IgD-negative memory B cell (primary cell): Measurements from ENCODE around the gene NAV2. TPM values are rescaled to one million over a fixed set of nuclear protein-coding genes. Genes with fewer than 3 reads are reported as not detected.
"Not testable (repeated sequence)": the region's sequence is repeated elsewhere in the genome, so short reads cannot be mapped to it uniquely, and the experiment has no call there.

Experiments
- H3K27ac Mint-ChIP-seq, 3 donors: one replicate each; pipeline ENCODE4 v1.8.0; 2020 to 2022; ENCODE audit warnings: mild to moderate bottlenecking in 3 of 3, mixed read lengths in 3 of 3, moderate library complexity in 1 of 3
- H3K27me3 Mint-ChIP-seq: one replicate; pipeline ENCODE4 v1.8.0; 2021; ENCODE audit warnings: mixed read lengths
- H3K36me3 Mint-ChIP-seq: one replicate; pipeline ENCODE4 v1.8.0; 2020; ENCODE audit warnings: mild to moderate bottlenecking, mixed read lengths
- H3K4me1 Mint-ChIP-seq, 3 donors: one replicate each; pipeline ENCODE4 v1.8.0; 2020 to 2022; ENCODE audit warnings: mixed read lengths in 3 of 3, mild to moderate bottlenecking in 1 of 3
- H3K4me3 Mint-ChIP-seq, 4 donors: one replicate each; pipeline ENCODE4 v1.8.0; 2020 to 2022; ENCODE audit warnings: mild to moderate bottlenecking in 4 of 4, mixed read lengths in 4 of 4, moderate library complexity in 3 of 4
- H3K9me3 Mint-ChIP-seq, 3 donors: one replicate each; pipeline ENCODE4 v1.8.0; 2020 to 2021; ENCODE audit warnings: mixed read lengths in 3 of 3, mild to moderate bottlenecking in 1 of 3
- polyA plus RNA-seq: library from polyadenylated mRNA; unstranded; fragments of 300-500 nt; fragmentation: Illumina TruSeq; gene quantifications from one replicate; pipeline ENCODE4 v1.2.3, GENCODE V29; 2021

NAV2 gene
- polyA plus RNA-seq, 1 donor from 2014 or later: 0.19 TPM

- H3K27me3 Mint-ChIP-seq: peaks cover 11% of the 10 kb centered on the region
- H3K4me3 Mint-ChIP-seq: no peak overlapping the region
- H3K36me3 Mint-ChIP-seq: peaks cover 4% of the 10 kb centered on the region
- no peak overlapping the region for H3K27ac Mint-ChIP-seq
- H3K9me3 Mint-ChIP-seq: peaks cover 0 to 2% (median 0%) of the 10 kb centered on the region in 3 donors
- H3K4me1 Mint-ChIP-seq: no peaks in the 10 kb centered on the region
These were observed 211.0 kb downstream of the NAV2 start for GRCh38 chr11:19923626-19924025.

- Mint-ChIP-seq H3K9me3 (peaks cover 0 to 2% (median 0%) of the 10 kb centered on the region in 3 donors), H3K4me3 (no peak overlapping the region), H3K4me1 (no peaks in the 10 kb centered on the region), H3K27ac (no peak overlapping the region), H3K27me3 (peaks cover 11% of the 10 kb centered on the region), H3K36me3 (peaks cover under 1% of the 10 kb centered on the region)
These were observed 211.7 kb downstream of the NAV2 start for GRCh38 chr11:19924311-19924710.

DNA sequence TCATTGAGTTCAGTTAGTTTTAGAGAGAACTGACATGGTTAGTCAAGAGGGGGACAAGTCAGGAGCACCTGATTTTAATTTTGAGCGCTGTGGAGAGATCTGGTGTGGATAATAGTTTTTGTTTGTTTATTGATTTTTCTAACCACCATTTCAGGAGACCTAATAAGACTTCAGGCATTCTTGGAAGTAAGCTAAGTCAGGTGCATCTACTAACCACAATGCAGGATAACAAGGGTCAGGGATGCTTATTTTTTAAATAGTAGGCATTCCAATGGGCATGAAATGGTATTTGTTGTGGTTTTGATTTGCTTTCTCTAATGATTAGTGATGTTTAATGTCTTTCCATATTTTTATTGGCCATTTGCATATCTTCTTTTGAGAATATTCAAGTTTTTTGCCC lies 212.1 kb downstream of the NAV2 start:
- Mint-ChIP-seq H3K27me3 (peaks cover 11% of the 10 kb centered on the region), H3K27ac (no peak overlapping the region), H3K4me1 (no peaks in the 10 kb centered on the region), H3K9me3 (no peaks in the 10 kb centered on the region), H3K36me3 (no peaks in the 10 kb centered on the region), H3K4me3 (no peak overlapping the region)

DNA sequence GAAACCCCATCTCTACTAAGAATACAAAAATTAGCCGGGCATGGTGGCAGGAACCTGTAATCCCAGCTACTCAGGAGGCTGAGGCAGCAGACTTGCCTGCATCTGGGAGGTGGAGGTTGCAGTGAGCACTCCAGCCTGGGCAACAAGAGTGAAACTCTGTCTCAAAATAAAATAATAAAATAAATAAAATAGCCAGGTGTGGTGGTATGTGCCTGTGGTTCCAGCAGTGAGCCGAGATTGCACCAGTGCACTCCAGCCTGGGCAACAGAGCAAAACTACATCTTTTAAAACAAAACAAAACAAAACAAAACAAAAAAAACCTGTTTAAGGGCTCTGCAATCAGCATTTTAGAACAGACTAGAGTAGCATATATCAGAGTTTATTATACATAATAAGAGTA lies 214.8 kb downstream of the NAV2 start:
- H3K9me3 Mint-ChIP-seq, H3K27ac Mint-ChIP-seq, H3K4me1 Mint-ChIP-seq, H3K27me3 Mint-ChIP-seq, H3K36me3 Mint-ChIP-seq, H3K4me3 Mint-ChIP-seq: not testable (repeated sequence)

- Mint-ChIP-seq H3K36me3 (no peaks in the 10 kb centered on the region), H3K4me3 (no peak overlapping the region), H3K4me1 (no peaks in the 10 kb centered on the region), H3K27ac (no peak overlapping the region), H3K27me3 (peaks cover 7% of the 10 kb centered on the region), H3K9me3 (no peaks in the 10 kb centered on the region)
These were observed 216.5 kb downstream of the NAV2 start for GRCh38 chr11:19929147-19929546.

DNA sequence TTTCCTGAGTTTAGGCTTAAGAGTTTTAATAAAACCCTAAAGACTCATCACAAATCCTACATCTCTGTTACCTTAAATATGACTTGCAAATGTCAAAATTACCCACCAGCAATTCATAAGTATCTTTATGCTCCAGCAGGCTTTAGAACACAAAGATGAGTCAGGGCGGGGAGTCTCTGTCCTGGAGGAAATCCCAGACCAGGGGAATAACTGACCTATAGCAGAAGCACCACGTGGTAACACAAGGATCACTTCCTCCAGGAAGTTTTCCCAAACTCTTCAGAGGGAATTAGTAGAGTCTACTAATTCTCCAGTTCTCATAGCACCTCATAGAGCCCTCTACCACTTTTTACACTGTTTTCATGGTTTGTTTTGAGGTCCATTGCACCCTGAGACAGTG lies 217.0 kb downstream of the NAV2 start:
- no peak overlapping the region for H3K27ac Mint-ChIP-seq
- H3K27me3 Mint-ChIP-seq: peaks cover 5% of the 10 kb centered on the region
- no peak overlapping the region for H3K4me3 Mint-ChIP-seq
- H3K9me3 Mint-ChIP-seq: no peaks in the 10 kb centered on the region
- no peaks in the 10 kb centered on the region for H3K4me1 Mint-ChIP-seq
- no peaks in the 10 kb centered on the region for H3K36me3 Mint-ChIP-seq

DNA sequence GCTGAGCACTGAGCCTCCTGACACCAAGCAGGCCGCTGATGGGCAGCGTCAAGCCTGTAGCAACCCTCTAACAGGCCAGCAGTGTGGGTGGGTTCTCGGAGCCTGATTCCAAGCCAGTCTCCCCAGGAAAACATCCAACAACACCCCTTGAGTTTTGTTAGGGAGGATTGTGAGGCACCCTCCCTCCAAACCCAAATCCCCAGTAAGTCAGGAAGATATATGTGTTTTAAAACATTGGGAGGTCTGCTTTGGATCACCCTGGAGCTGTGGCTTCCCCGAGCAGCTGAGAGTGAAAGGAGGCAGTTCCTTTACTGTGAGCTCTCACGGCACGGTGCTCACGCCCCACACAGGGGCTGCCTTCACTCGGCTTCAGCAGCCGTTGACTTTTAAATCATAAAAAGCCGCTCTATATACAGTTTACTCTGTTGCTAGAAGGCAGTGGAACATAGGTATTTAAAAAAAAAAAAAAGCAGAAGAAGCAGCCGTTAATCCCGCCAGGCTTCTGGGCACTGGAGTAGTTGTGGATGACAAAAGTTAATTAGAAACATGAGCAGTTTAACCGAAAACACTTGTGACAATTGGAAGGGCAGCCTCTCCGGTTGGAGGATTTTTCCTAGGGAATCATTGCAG lies 218.6 kb downstream of the NAV2 start:
- Mint-ChIP-seq H3K27me3 (peaks cover 4% of the 10 kb centered on the region), H3K4me1 (no peaks in the 10 kb centered on the region), H3K36me3 (no peaks in the 10 kb centered on the region), H3K4me3 (no peak overlapping the region), H3K27ac (no peak overlapping the region), H3K9me3 (no peaks in the 10 kb centered on the region)

GRCh38 chr11:19931771-19932369 lies 219.2 kb downstream of the NAV2 start:
- H3K4me3 Mint-ChIP-seq: no peak overlapping the region
- H3K9me3 Mint-ChIP-seq: no peaks in the 10 kb centered on the region
- H3K36me3 Mint-ChIP-seq: no peaks in the 10 kb centered on the region
- H3K4me1 Mint-ChIP-seq: no peaks in the 10 kb centered on the region
- H3K27me3 Mint-ChIP-seq: peaks cover 3% of the 10 kb centered on the region
- H3K27ac Mint-ChIP-seq: no peak overlapping the region

DNA sequence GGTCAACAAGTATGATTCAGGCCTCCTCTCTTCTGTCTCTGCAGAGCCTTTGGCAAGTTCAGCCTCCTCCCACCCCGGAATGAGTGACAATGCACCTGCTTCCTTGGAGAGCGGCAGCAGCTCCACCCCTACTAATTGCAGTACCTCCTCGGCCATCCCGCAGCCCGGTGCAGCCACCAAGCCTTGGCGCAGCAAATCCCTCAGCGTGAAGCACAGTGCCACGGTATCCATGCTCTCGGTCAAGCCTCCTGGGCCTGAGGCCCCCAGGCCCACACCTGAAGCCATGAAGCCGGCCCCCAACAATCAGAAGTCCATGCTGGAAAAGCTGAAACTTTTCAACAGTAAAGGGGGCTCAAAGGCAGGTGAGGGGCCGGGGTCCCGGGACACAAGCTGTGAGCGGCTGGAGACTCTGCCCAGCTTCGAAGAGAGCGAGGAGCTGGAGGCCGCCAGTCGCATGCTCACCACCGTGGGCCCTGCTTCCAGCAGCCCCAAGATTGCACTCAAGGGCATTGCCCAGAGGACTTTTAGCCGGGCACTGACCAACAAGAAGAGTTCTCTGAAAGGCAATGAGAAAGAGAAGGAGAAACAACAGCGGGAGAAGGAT lies 220.6 kb downstream of the NAV2 start:
- H3K4me3 Mint-ChIP-seq: no peak overlapping the region
- peaks cover 4% of the 10 kb centered on the region for H3K27me3 Mint-ChIP-seq
- no peak overlapping the region for H3K27ac Mint-ChIP-seq
- H3K36me3 Mint-ChIP-seq: no peaks in the 10 kb centered on the region
- H3K4me1 Mint-ChIP-seq: peaks cover 0 to 3% (median 0%) of the 10 kb centered on the region in 3 donors
- H3K9me3 Mint-ChIP-seq: peaks cover 0 to 2% (median 0%) of the 10 kb centered on the region in 3 donors

- Mint-ChIP-seq H3K4me3 (no peak overlapping the region), H3K9me3 (peaks cover 0 to 2% (median 0%) of the 10 kb centered on the region in 3 donors), H3K27ac (no peak overlapping the region), H3K27me3 (peaks cover 7% of the 10 kb centered on the region), H3K36me3 (no peaks in the 10 kb centered on the region), H3K4me1 (peaks cover 0 to 8% (median under 1%) of the 10 kb centered on the region in 3 donors)
These were observed 221.3 kb downstream of the NAV2 start for GRCh38 chr11:19933801-19934488.

GRCh38 chr11:19934828-19935259 lies 222.2 kb downstream of the NAV2 start:
- Mint-ChIP-seq H3K27ac (peak overlapping the region in 1 of 3 donors; percentile 5), H3K9me3 (peaks cover 0 to 2% (median 0%) of the 10 kb centered on the region in 3 donors), H3K27me3 (peaks cover 13% of the 10 kb centered on the region), H3K4me1 (peaks cover 0 to 12% (median 6%) of the 10 kb centered on the region in 3 donors), H3K36me3 (no peaks in the 10 kb centered on the region), H3K4me3 (no peak overlapping the region)

DNA sequence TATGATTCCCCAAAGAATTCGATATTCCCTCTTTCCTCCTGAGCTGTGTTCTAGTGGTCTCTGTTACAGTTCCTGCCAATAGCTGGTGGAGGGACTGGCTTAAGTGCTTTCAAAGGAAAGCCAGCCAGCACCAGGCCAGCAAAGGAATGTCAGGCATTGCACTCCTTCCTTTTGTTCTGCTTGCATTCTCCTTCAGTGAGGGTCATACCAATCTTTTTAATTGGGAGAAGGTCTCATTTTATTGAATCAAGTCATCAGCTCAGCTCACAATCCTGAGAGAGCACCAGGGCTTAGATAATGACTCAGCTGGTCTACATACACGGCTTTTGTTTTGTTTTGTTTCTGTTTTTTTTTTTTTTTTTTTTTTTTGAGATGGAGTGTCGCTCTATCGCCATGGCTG lies 222.9 kb downstream of the NAV2 start:
- Mint-ChIP-seq H3K9me3 (peaks cover 0 to 2% (median 0%) of the 10 kb centered on the region in 3 donors), H3K4me1 (peaks cover 0 to 13% (median 6%) of the 10 kb centered on the region in 3 donors)

DNA sequence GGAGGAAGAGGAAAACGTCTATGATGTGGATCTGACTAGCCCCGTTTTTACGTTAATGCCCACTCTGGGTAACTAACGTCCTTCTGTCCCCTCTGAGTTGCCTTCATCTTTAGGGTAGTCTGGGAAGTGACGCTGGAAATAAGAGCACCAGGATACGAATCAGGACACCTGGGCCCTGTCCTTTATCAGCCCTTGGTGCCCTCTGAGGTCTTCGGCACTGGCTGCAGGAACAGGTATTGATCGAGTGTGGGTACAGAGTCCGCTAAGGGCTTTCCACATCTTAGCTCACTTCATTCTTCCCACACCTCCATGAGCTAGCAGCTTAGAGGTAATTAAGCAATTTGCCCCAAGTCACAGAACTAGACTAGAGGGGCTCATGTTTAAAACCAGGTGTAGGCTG lies 223.8 kb downstream of the NAV2 start:
- Mint-ChIP-seq H3K27me3 (peaks cover 20% of the 10 kb centered on the region), H3K36me3 (no peaks in the 10 kb centered on the region), H3K4me1 (peaks cover 0 to 14% (median 6%) of the 10 kb centered on the region in 3 donors), H3K4me3 (no peak overlapping the region), H3K9me3 (peaks cover 0 to 3% (median 0%) of the 10 kb centered on the region in 3 donors), H3K27ac (no peak overlapping the region)

More for the DNA sequence above, 222.9 kb downstream of the NAV2 start:
- H3K27me3 Mint-ChIP-seq: peaks cover 15% of the 10 kb centered on the region
- H3K27ac Mint-ChIP-seq: no peak overlapping the region
- H3K4me3 Mint-ChIP-seq: no peak overlapping the region
- no peaks in the 10 kb centered on the region for H3K36me3 Mint-ChIP-seq

GRCh38 chr11:19938169-19938856 lies 225.7 kb downstream of the NAV2 start:
- Mint-ChIP-seq H3K9me3 (peaks cover 0 to 4% (median 0%) of the 10 kb centered on the region in 3 donors), H3K4me3 (peak overlapping the region in 2 of 4 donors; percentile 7 to 47), H3K27me3 (peaks cover 31% of the 10 kb centered on the region), H3K27ac (no peak overlapping the region), H3K4me1 (peaks cover 0 to 15% (median 6%) of the 10 kb centered on the region in 3 donors), H3K36me3 (no peaks in the 10 kb centered on the region)

GRCh38 chr11:19938866-19939265 lies 226.2 kb downstream of the NAV2 start:
- H3K36me3 Mint-ChIP-seq: no peaks in the 10 kb centered on the region
- peaks cover 31% of the 10 kb centered on the region for H3K27me3 Mint-ChIP-seq
- peaks cover 0 to 4% (median 0%) of the 10 kb centered on the region in 3 donors for H3K9me3 Mint-ChIP-seq
- H3K27ac Mint-ChIP-seq: peak overlapping the region in 1 of 3 donors; percentile 63
- peak overlapping the region in 1 of 4 donors; percentile 50 for H3K4me3 Mint-ChIP-seq
- peaks cover 0 to 15% (median 6%) of the 10 kb centered on the region in 3 donors for H3K4me1 Mint-ChIP-seq
